Measurements from ENCODE around the gene DACH1. TPM values are rescaled to one million over a fixed set of nuclear protein-coding genes. Genes with fewer than 3 reads are reported as not detected.

Gene DACH1
- total RNA-seq, 1 experiment from 2014 or later, result not detected

DNA sequence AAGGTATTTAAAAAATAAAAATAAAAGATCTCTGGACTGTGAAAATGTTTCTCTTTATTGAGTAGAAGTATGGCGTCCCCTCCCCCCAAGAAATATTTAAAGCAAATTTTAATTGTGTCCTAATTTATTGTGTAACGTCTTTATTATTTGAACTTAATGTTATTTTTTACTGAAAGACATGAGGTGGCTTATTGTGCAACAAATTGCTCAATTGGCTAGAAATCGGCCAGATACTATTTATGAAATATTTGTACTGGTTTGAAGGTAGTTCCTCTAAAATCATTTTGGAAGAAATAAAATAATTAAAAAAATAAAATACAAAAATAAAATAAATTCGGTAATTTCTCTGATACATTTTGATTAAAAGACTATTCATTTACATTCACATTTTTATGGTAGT is 162.3 kb downstream of the DACH1 start:
- ChIA-PET POLR2A (no interaction called here), RAD21 (ENCODE audit: low non-redundant PET in 1 of 2, low total read pairs in 2 of 2, uncharacterized antibody in 2 of 2, unreplicated experiment in 2 of 2) (no interaction called here), CTCF (no interaction called here)
- no peaks in the 10 kb centered on the region for H3K36me3 ChIP-seq (ENCODE audit: control insufficient read depth in 1 of 2, insufficient read depth in 2 of 2, low read length in 2 of 2)
- no peak overlapping the region for H3K4me2 ChIP-seq (ENCODE audit: low read length)
- no peak for DNase-seq (ENCODE audit: low read depth, low spot score)
- no peak overlapping the region for H2AFZ ChIP-seq (ENCODE audit: low read depth, low read length, poor library complexity, severe bottlenecking)
- no peaks in the 10 kb centered on the region; a peak in 1 of 4 replicates for H3K9me3 ChIP-seq (ENCODE audit: control insufficient read depth in 1 of 2, insufficient read depth in 1 of 2, low read depth in 1 of 2, low read length in 2 of 2)
- ATAC-seq, result no peak
- H4K20me1 ChIP-seq (ENCODE audit: insufficient read depth), result no peaks in the 10 kb centered on the region
- H3K4me1 ChIP-seq (ENCODE audit: control insufficient read depth in 1 of 2, insufficient read depth in 2 of 2, low read length in 2 of 2), result no peaks in the 10 kb centered on the region
- H3K4me3 ChIP-seq (replicated peaks in 1 of 2; ENCODE audit: low read depth in 1 of 2, low read length in 2 of 2), result no peak overlapping the region
- H3K9me2 ChIP-seq (ENCODE audit: insufficient read depth), result no peaks in the 10 kb centered on the region
- intact Hi-C loops (cut with micrococcal nuclease), result no loop called here
- H3K79me2 ChIP-seq (ENCODE audit: insufficient read depth, low read length), result no peaks in the 10 kb centered on the region
- no peaks in the 10 kb centered on the region for H3K27me3 ChIP-seq (ENCODE audit: insufficient read depth, low read length)
- H3K9ac ChIP-seq (ENCODE audit: low read length), result no peak overlapping the region
- no peak overlapping the region for H3K27ac ChIP-seq (ENCODE audit: low read depth, low read length)
- TF ChIP-seq SP1 (IDR thresholded peaks at IDR 0.05; ENCODE audit: low read depth) (no peak), ZFX (IDR thresholded peaks at IDR 0.05) (no peak), CBX3 (IDR thresholded peaks at IDR 0.05; ENCODE audit: low read depth) (no peak), ZNF274 (IDR thresholded peaks at IDR 0.05; ENCODE audit: low read depth, low read length) (no peak), POLR2AphosphoS5 (IDR thresholded peaks at IDR 0.05; ENCODE audit: low read depth, low read length) (no peak)
- BruUV-seq (replicated peaks), result no TSS peak

DNA sequence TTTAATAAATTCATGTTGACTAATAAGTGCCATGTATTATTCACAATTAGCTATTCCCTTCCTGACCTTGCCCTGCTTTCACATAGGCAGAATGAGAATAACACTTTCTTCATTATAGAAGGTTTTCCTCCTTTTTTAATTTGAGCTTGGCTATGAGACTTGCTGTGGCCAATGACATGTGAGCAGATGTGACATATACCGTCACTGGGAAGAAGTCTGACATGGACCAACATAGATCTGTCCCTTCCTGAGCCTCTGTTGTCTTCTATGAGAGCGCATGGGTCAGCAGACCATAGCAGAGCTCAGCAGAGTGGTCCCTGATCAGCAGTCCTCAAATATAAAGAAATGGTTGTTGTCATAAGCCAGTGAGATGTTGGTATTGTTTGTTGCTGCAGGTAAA is 163.9 kb downstream of the DACH1 start:
- ATAC-seq (no peak), DNase-seq (ENCODE audit: low read depth, low spot score) (no peak)
- Histone ChIP-seq H3K27ac (ENCODE audit: low read depth, low read length) (no peak overlapping the region), H3K9me2 (ENCODE audit: insufficient read depth) (no peaks in the 10 kb centered on the region), H4K20me1 (ENCODE audit: insufficient read depth) (no peaks in the 10 kb centered on the region), H3K4me3 (replicated peaks in 1 of 2; ENCODE audit: low read depth in 1 of 2, low read length in 2 of 2) (no peak overlapping the region), H3K4me1 (ENCODE audit: control insufficient read depth in 1 of 2, insufficient read depth in 2 of 2, low read length in 2 of 2) (no peaks in the 10 kb centered on the region), H3K4me2 (ENCODE audit: low read length) (no peak overlapping the region), H3K27me3 (ENCODE audit: insufficient read depth, low read length) (no peaks in the 10 kb centered on the region), H3K9me3 (ENCODE audit: control insufficient read depth in 1 of 2, insufficient read depth in 1 of 2, low read depth in 1 of 2, low read length in 2 of 2) (no peaks in the 10 kb centered on the region; a peak in 1 of 4 replicates), H3K36me3 (ENCODE audit: control insufficient read depth in 1 of 2, insufficient read depth in 2 of 2, low read length in 2 of 2) (no peaks in the 10 kb centered on the region), H2AFZ (ENCODE audit: low read depth, low read length, poor library complexity, severe bottlenecking) (no peak overlapping the region), H3K9ac (ENCODE audit: low read length) (no peak overlapping the region), H3K79me2 (ENCODE audit: insufficient read depth, low read length) (no peaks in the 10 kb centered on the region)
- TF ChIP-seq CBX3 (IDR thresholded peaks at IDR 0.05; ENCODE audit: low read depth) (no peak), EZH2phosphoT487 (IDR thresholded peaks at IDR 0.05; ENCODE audit: borderline replicate concordance) (no peak), EGR1 (IDR thresholded peaks at IDR 0.05; ENCODE audit: low read depth) (no peak), YY1 (IDR thresholded peaks at IDR 0.05; ENCODE audit: extremely low read depth, insufficient replicate concordance, low read depth, low read length) (no peak), POLR2AphosphoS5 (IDR thresholded peaks at IDR 0.05; ENCODE audit: low read depth, low read length) (no peak), ZNF274 (IDR thresholded peaks at IDR 0.05; ENCODE audit: low read depth, low read length) (no peak), JUND (IDR thresholded peaks at IDR 0.05) (no peak), CEBPB (IDR thresholded peaks at IDR 0.05; ENCODE audit: low read depth) (no peak)
- CTCF ChIA-PET, result no interaction called here
- BruUV-seq (replicated peaks), result no TSS peak
- intact Hi-C loops (cut with micrococcal nuclease), result no loop called here
- POLR2A ChIA-PET, result no interaction called here
- RAD21 ChIA-PET (ENCODE audit: low non-redundant PET in 1 of 2, low total read pairs in 2 of 2, uncharacterized antibody in 2 of 2, unreplicated experiment in 2 of 2), result no interaction called here

Measured in HCT116 (cell line).